Natural killer cell (primary cell): Measurements from ENCODE around the gene AK3. TPM values are rescaled to one million over a fixed set of nuclear protein-coding genes. Genes with fewer than 3 reads are reported as not detected.

ENCODE experiments used
- ATAC-seq, 3 donors: fragments of 150-1000 bp in 2 of 3; fragments of 200-7000 bp in 1 of 3; cut with Tn5 transposase; 1 replicate in 1 of 3; 2 replicates in 2 of 3; pipeline ENCODE4 v1.10.0; 2021; ENCODE audit warnings: mild to moderate bottlenecking in 2 of 3, moderate library complexity in 2 of 3
- DNase-seq, 2 donors: peaks; one replicate each; pipeline versions ENCODE4 v3.0.0 to v3.0.0-alpha.2; 2013 to 2021; ENCODE audit warnings: mixed read lengths in 1 of 2
- H3K27ac ChIP-seq: one replicate; pipeline ENCODE4 v1.5.1; 2013; ENCODE audit warnings: mild to moderate bottlenecking, low read length
- H3K27me3 ChIP-seq: one replicate; pipeline ENCODE4 v1.6.1; 2013; ENCODE audit warnings: low read length; ENCODE audit not compliant: control insufficient read depth, insufficient read depth
- H3K36me3 ChIP-seq: one replicate; pipeline ENCODE4 v1.6.1; 2013; ENCODE audit warnings: low read length; ENCODE audit not compliant: control insufficient read depth, insufficient read depth
- H3K4me1 ChIP-seq: one replicate; pipeline ENCODE4 v1.6.1; 2013; ENCODE audit warnings: low read length; ENCODE audit not compliant: control insufficient read depth, insufficient read depth
- H3K4me3 ChIP-seq: one replicate; pipeline ENCODE4 v1.5.1; 2013; ENCODE audit warnings: low read length
- H3K9me3 ChIP-seq: one replicate; pipeline ENCODE4 v1.6.1; 2013; ENCODE audit warnings: low read length; ENCODE audit not compliant: control insufficient read depth, insufficient read depth
- H3K27ac Mint-ChIP-seq, 2 donors: one replicate each; pipeline ENCODE4 v1.8.0; 2022; ENCODE audit warnings: mild to moderate bottlenecking in 2 of 2, mixed read lengths in 2 of 2, moderate library complexity in 1 of 2
- H3K27me3 Mint-ChIP-seq, 2 donors: one replicate each; pipeline ENCODE4 v1.8.0; 2022; ENCODE audit warnings: low read depth in 2 of 2, mixed read lengths in 2 of 2
- H3K36me3 Mint-ChIP-seq: one replicate; pipeline ENCODE4 v1.8.0; 2022; ENCODE audit warnings: mixed read lengths
- H3K4me1 Mint-ChIP-seq, 2 donors: one replicate each; pipeline ENCODE4 v1.8.0; 2022; ENCODE audit warnings: mixed read lengths in 2 of 2
- H3K4me3 Mint-ChIP-seq: one replicate; pipeline ENCODE4 v1.8.0; 2022; ENCODE audit warnings: mild to moderate bottlenecking, moderate library complexity, mixed read lengths
- H3K9me3 Mint-ChIP-seq, 2 donors: one replicate each; pipeline ENCODE4 v1.8.0; 2022; ENCODE audit warnings: mixed read lengths in 2 of 2
- CTCF ChIP-seq: fragments of 200-600 bp; IDR thresholded peaks from one replicate; pipeline ENCODE4 v1.8.0; 2022; ENCODE audit warnings: antibody characterized with exemption
- WGBS: methylation state at CpG from one replicate; pipeline ENCODE4 v1.1.7; 2013; ENCODE audit warnings: missing lambda C conversion rate; ENCODE audit not compliant: insufficient coverage; 5-methylcytosine and 5-hydroxymethylcytosine counted together
- intact Hi-C: fragments of 100-400 bp; cut with micrococcal nuclease; formaldehyde crosslinking; loops from one replicate; pipeline ENCODE4 v1.14.2; 2022
- total RNA-seq, 4 donors: library from RNA; stranded (reverse); fragments of 120-200 nt in 1 of 4; gene quantifications; one replicate each; pipeline versions ENCODE4 v1.2.3 to v1.2.4, GENCODE V29; 2013 to 2022

Gene AK3
- total RNA-seq, 3 donors from 2014 or later (not counting 1 experiment from before 2014, with no cell fraction given), result 18.6 to 23.1 (median 21.0) TPM

- intact Hi-C loops, result loop anchor here (10.0 kb wide), 1 partner anchor 1224 kb away; the partner anchor contains the start of gene RFX3
- H3K27me3 ChIP-seq, result no peaks in the 10 kb centered on the region
- no peak overlapping the region for H3K27ac ChIP-seq
- TF ChIP-seq CTCF, result no peak
- no peak overlapping the region for H3K4me3 ChIP-seq
- no peaks in the 10 kb centered on the region for H3K36me3 Mint-ChIP-seq
- H3K4me1 ChIP-seq, result no peaks in the 10 kb centered on the region
- no peaks in the 10 kb centered on the region for H3K9me3 Mint-ChIP-seq
- ATAC-seq, result no peak
- H3K9me3 ChIP-seq, result no peaks in the 10 kb centered on the region
- no peak overlapping the region for H3K4me3 Mint-ChIP-seq
- H3K27me3 Mint-ChIP-seq, result peaks cover 6 to 16% of the 10 kb centered on the region in 2 donors
- H3K36me3 ChIP-seq, result no peaks in the 10 kb centered on the region
- no peak for DNase-seq
- no peak overlapping the region for H3K27ac Mint-ChIP-seq
- WGBS, result 93% methylated on average over 5 of the region's 5 CpGs
- H3K4me1 Mint-ChIP-seq, result peaks cover 0 to 4% of the 10 kb centered on the region in 2 donors
Measured at GRCh38 chr9:4748612-4749011, 7.6 kb upstream of the AK3 start.

- WGBS, result 85% methylated on average over 2 of the region's 2 CpGs
- no peaks in the 10 kb centered on the region for H3K9me3 Mint-ChIP-seq
- intact Hi-C loops, result loop anchor here (10.0 kb wide), 1 partner anchor 1222 kb away; the partner anchor contains the start of gene RFX3
- Histone ChIP-seq H3K9me3 (no peaks in the 10 kb centered on the region), H3K27me3 (no peaks in the 10 kb centered on the region), H3K36me3 (no peaks in the 10 kb centered on the region), H3K4me1 (peaks cover 6% of the 10 kb centered on the region), H3K4me3 (no peak overlapping the region), H3K27ac (no peak overlapping the region)
- DNase-seq, result no peak
- H3K4me1 Mint-ChIP-seq, result peaks cover 6 to 13% of the 10 kb centered on the region in 2 donors
- no peaks in the 10 kb centered on the region for H3K27me3 Mint-ChIP-seq
- H3K36me3 Mint-ChIP-seq, result no peaks in the 10 kb centered on the region
- no peak overlapping the region for H3K27ac Mint-ChIP-seq
- TF ChIP-seq CTCF, result no peak
- no peak overlapping the region for H3K4me3 Mint-ChIP-seq
- ATAC-seq, result no peak
Measured at GRCh38 chr9:4746278-4747030, 5.5 kb upstream of the AK3 start.

- H3K4me3 Mint-ChIP-seq, result no peak overlapping the region
- H3K27ac ChIP-seq, result no peak overlapping the region
- 75% methylated on average over 5 of the region's 5 CpGs for WGBS
- H3K27ac Mint-ChIP-seq, result peak overlapping the region in 1 of 2 donors; percentile 90
- H3K36me3 Mint-ChIP-seq, result no peaks in the 10 kb centered on the region
- H3K9me3 ChIP-seq, result no peaks in the 10 kb centered on the region
- ATAC-seq, result no peak
- no peak for TF ChIP-seq CTCF
- no peaks in the 10 kb centered on the region for H3K36me3 ChIP-seq
- DNase-seq, result no peak
- no peaks in the 10 kb centered on the region for H3K9me3 Mint-ChIP-seq
- intact Hi-C loops, result loop anchor here (10.0 kb wide), 1 partner anchor 1219 kb away; the partner anchor contains the start of gene RFX3
- H3K27me3 ChIP-seq, result no peaks in the 10 kb centered on the region
- no peaks in the 10 kb centered on the region for H3K27me3 Mint-ChIP-seq
- no peak overlapping the region for H3K4me3 ChIP-seq
- peaks cover 24 to 29% of the 10 kb centered on the region in 2 donors for H3K4me1 Mint-ChIP-seq
- H3K4me1 ChIP-seq, result peaks cover 20% of the 10 kb centered on the region
Measured at GRCh38 chr9:4743131-4743875, 2.3 kb upstream of the AK3 start.
